Lung (tissue), 12 donors: ENCODE measurements around the gene MAGI2. TPM values are rescaled to one million over a fixed set of nuclear protein-coding genes. Genes with fewer than 3 reads are reported as not detected.

Source experiments
- ATAC-seq: fragments of 200-7000 bp; cut with Tn5 transposase; one replicate; pipeline ENCODE4 v1.9.1; 2020; ENCODE audit warnings: moderate number of reproducible peaks; ENCODE audit not compliant: insufficient read depth, low FRiP score
- DNase-seq, 3 donors: peaks; one replicate each; pipeline ENCODE4 v3.0.0-alpha.2; 2013 to 2017
- H3K27ac ChIP-seq, 2 donors: one replicate each; pipeline ENCODE4 v1.5.1; 2013; ENCODE audit warnings: mild to moderate bottlenecking in 2 of 2, moderate library complexity in 2 of 2, control low read depth in 1 of 2, inconsistent platforms in 1 of 2, low read depth in 1 of 2, low read length in 1 of 2
- H3K27me3 ChIP-seq, 3 donors: one replicate each; pipeline ENCODE4 v1.5.1; 2013; ENCODE audit warnings: low read length in 2 of 3; ENCODE audit not compliant: control insufficient read depth in 3 of 3, insufficient read depth in 3 of 3
- H3K36me3 ChIP-seq, 4 donors: one replicate each; pipeline ENCODE4 v1.5.1; 2013; ENCODE audit warnings: low read length in 4 of 4, mild to moderate bottlenecking in 1 of 4, moderate library complexity in 1 of 4; ENCODE audit not compliant: control insufficient read depth in 4 of 4, insufficient read depth in 4 of 4
- H3K4me1 ChIP-seq, 5 donors: one replicate each; pipeline ENCODE4 v1.5.1; 2013; ENCODE audit warnings: low read length in 5 of 5, mild to moderate bottlenecking in 2 of 5, moderate library complexity in 1 of 5; ENCODE audit not compliant: control insufficient read depth in 5 of 5, insufficient read depth in 5 of 5
- H3K4me3 ChIP-seq: one replicate; pipeline ENCODE4 v1.5.1; 2013; ENCODE audit warnings: mild to moderate bottlenecking, control low read depth, moderate library complexity
- H3K9ac ChIP-seq, 2 donors: one replicate each; pipeline ENCODE4 v1.5.1; 2013; ENCODE audit warnings: low read length in 2 of 2, control low read depth in 1 of 2; ENCODE audit not compliant: insufficient read depth in 1 of 2
- H3K9me3 ChIP-seq, 4 donors: one replicate each; pipeline ENCODE4 v1.5.1; 2013; ENCODE audit warnings: low read length in 3 of 4, mild to moderate bottlenecking in 1 of 4, moderate library complexity in 1 of 4; ENCODE audit not compliant: control insufficient read depth in 4 of 4, insufficient read depth in 3 of 4
- WGBS, 2 donors: extraction: QIAGEN DNeasy Blood & Tissue Kit; methylation state at CpG; one replicate each; pipeline ENCODE4 v1.1.7; 2013; 5-methylcytosine and 5-hydroxymethylcytosine counted together
- polyA plus RNA-seq, 2 donors: library from polyadenylated mRNA; stranded (reverse); fragments of 200-250 nt; gene quantifications; one replicate each; pipeline ENCODE4 v1.2.1, GENCODE V29; 2013
- total RNA-seq, 2 donors: library from RNA; depleted of rRNA in 1 of 2; stranded (reverse); fragments of >200 nt in 1 of 2; gene quantifications; one replicate each; pipeline ENCODE4 v1.2.1, GENCODE V29; 2014 to 2021
- TF ChIP-seq, protein P1 (sequence below): IDR thresholded peaks from 2 replicates; pipeline ENCODE4 v1.5.1; 2012; ENCODE audit warnings: mild to moderate bottlenecking; ENCODE audit errors: control extremely low read depth, extremely low read depth
- donor health status: control.
- donor health status: control.
- donor health status: Bipolar disorder and iron deficiency.
- donor health status: healthy.
- donor health status: DM: yes; HTN: yes; CAD: no.

Gene MAGI2
- total and polyA plus RNA-seq, 4 donors: 0.94 to 18.0 (median 5.3) TPM

DNA sequence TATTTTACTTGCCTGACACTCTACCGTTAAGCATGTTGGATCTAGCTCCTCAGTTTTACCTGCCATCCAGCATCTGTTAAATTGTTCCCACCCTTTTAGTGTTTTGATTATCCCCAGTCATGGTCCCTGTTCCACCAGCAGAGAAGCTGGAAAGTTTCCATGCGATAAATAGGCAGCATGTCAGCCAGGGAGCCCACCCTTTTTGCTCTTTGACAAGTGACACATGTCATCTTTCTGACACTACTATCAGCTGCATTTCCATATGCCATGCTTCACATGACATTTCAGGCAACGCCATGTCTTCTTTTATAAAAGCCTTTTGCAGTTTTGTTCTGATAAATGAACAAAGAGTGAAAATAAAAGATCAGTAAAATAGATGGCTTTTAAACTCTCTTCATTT lies 310.8 kb downstream of the MAGI2 start:
- H3K9me3 ChIP-seq: no peaks in the 10 kb centered on the region
- H3K27ac ChIP-seq: no peak overlapping the region
- 82 to 88% methylated on average over 3 of the region's 3 CpGs for WGBS, 2 donors
- no peaks in the 10 kb centered on the region for H3K36me3 ChIP-seq
- no peak for DNase-seq
- no peak overlapping the region for H3K9ac ChIP-seq
- H3K27me3 ChIP-seq: no peaks in the 10 kb centered on the region
- peaks cover 0 to 6% (median 0%) of the 10 kb centered on the region in 5 donors for H3K4me1 ChIP-seq
- no peak for ATAC-seq
- H3K4me3 ChIP-seq: no peak overlapping the region
- TF ChIP-seq, protein P1, sequence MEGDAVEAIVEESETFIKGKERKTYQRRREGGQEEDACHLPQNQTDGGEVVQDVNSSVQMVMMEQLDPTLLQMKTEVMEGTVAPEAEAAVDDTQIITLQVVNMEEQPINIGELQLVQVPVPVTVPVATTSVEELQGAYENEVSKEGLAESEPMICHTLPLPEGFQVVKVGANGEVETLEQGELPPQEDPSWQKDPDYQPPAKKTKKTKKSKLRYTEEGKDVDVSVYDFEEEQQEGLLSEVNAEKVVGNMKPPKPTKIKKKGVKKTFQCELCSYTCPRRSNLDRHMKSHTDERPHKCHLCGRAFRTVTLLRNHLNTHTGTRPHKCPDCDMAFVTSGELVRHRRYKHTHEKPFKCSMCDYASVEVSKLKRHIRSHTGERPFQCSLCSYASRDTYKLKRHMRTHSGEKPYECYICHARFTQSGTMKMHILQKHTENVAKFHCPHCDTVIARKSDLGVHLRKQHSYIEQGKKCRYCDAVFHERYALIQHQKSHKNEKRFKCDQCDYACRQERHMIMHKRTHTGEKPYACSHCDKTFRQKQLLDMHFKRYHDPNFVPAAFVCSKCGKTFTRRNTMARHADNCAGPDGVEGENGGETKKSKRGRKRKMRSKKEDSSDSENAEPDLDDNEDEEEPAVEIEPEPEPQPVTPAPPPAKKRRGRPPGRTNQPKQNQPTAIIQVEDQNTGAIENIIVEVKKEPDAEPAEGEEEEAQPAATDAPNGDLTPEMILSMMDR: no peak

DNA sequence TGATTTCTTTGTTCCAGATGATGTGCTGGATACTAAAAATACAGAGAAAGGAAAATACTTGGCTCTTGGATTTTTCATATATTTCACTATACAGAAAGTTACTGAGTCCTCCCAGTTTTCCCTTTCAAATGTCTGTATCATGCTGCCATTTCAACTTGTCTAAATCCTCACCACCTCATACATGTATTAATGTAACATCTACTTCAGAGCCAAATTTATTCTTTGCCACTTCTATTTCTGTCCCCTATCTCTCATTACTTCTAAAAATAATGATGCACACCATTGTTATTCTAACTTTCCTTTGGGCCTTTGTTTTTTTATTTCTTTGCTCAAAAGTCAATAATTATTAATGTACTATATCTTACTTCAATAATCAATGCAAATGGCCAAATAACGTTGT lies 312.2 kb downstream of the MAGI2 start:
- no peak for DNase-seq
- TF ChIP-seq, protein P1: no peak
- Histone ChIP-seq H3K9me3 (no peaks in the 10 kb centered on the region), H3K4me3 (no peak overlapping the region), H3K27ac (no peak overlapping the region), H3K27me3 (no peaks in the 10 kb centered on the region), H3K4me1 (peaks cover 0 to 6% (median 0%) of the 10 kb centered on the region in 5 donors), H3K9ac (no peak overlapping the region), H3K36me3 (no peaks in the 10 kb centered on the region)
- no peak for ATAC-seq
- 61 to 88% methylated on average over 1 of the region's 1 CpG for WGBS, 2 donors

DNA sequence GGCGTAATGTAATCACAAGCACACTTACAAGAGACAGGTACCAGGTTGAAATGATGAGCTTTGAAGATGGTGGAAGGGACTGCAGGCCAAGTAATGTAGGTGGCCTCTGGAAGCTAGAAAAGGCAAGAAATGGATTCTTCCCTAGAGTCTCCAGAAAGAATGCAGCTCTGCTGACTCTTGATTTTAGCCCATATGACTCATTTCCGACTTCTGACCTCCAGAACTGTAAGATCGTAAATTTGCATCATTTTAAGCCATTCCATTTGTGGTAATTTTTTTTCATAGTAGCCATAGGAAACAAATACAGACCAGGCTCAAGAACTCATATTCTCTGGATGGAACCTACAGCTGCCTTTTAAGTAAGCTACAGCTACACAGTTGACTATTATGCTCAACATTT lies 315.5 kb downstream of the MAGI2 start:
- Histone ChIP-seq H3K4me1 (peaks cover 0 to 4% (median 0%) of the 10 kb centered on the region in 5 donors), H3K9ac (no peak overlapping the region), H3K36me3 (no peaks in the 10 kb centered on the region), H3K9me3 (no peaks in the 10 kb centered on the region), H3K4me3 (no peak overlapping the region), H3K27me3 (no peaks in the 10 kb centered on the region), H3K27ac (no peak overlapping the region)
- DNase-seq (no peak), ATAC-seq (no peak)
- WGBS, 2 donors: 89 to 90% methylated on average over 3 of the region's 3 CpGs
- TF ChIP-seq, protein P1: no peak

DNA sequence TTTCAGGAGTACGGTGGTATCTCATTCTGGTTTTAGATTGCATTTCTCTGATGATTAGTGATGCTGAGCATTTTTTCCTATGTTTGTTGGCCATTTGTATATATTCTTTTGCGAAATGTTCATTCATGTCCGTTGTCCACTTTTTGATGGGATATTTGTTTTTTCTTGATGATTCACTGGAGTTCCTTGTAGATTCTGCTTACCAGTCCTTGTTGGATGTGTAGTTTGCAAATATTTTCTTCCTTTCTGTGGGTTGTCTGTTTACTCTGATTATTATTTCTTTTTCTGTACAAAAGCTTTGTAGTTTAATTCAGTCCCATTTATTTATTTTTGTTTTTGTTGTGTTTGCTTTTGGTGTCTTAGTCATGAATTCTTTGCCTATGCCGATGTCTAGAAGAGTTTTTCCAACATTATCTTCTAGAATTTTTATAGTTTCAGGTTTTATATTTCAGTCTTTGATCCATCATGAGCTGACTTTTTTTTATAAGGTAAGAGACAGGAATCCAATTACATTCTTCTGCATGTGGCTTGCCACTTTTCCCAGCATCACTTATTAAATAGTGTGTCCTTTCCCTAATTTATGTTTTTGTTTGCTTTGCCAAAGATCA lies 320.5 kb downstream of the MAGI2 start:
- WGBS, 2 donors: 90 to 92% methylated on average over 4 of the region's 4 CpGs
- ATAC-seq: no peak

More for the DNA sequence above, 320.5 kb downstream of the MAGI2 start:
- Histone ChIP-seq H3K4me1 (no peaks in the 10 kb centered on the region), H3K27me3 (no peaks in the 10 kb centered on the region), H3K9me3 (no peaks in the 10 kb centered on the region), H3K9ac (no peak overlapping the region), H3K36me3 (no peaks in the 10 kb centered on the region), H3K4me3 (no peak overlapping the region), H3K27ac (no peak overlapping the region)
- TF ChIP-seq, protein P1: no peak
- DNase-seq: no peak
